A549 (cell line): ENCODE results near the gene NLRP1. TPM values are rescaled to one million over a fixed set of nuclear protein-coding genes. Genes with fewer than 3 reads are reported as not detected.

Source experiments
- ATAC-seq, 2 experiments: fragments of 200-7000 bp in 1 of 2; fragments of >200 bp in 1 of 2; cut with Nextera tagmentation in 1 of 2; cut with Tn5 transposase in 1 of 2; 3 replicates each; pipeline versions ENCODE4 v1.8.0 to v1.9.1; 2018 to 2020; ENCODE audit warnings: mild to moderate bottlenecking in 1 of 2, moderate library complexity in 1 of 2
- CTCF ChIA-PET: fragments of 300-600 bp; sonication (Branson Sonifier 250); formaldehyde crosslinking; extraction: SDS; loops from one replicate; lab custom pipeline; 2021; ENCODE audit warnings: antibody characterized with exemption, inconsistent platforms; lab: Yijun Ruan, JAX
- POLR2A ChIA-PET: fragments of 350-600 bp; formaldehyde crosslinking; extraction: SDS; loops from one replicate; lab custom pipeline; 2021; ENCODE audit warnings: antibody characterized with exemption, inconsistent platforms; lab: Yijun Ruan, JAX
- DNase-seq, 2 experiments: peaks; one replicate each; pipeline versions ENCODE4 v3.0.0 to v3.0.0-alpha.2; 2011 to 2016; ENCODE audit warnings: low read depth in 1 of 2, low spot score in 1 of 2
- FAIRE-seq: peaks from 2 replicates; lab custom pipeline; 2011; peaks lifted over from hg19 to GRCh38; lab: Jason Lieb, UNC
- H3K27ac ChIP-seq, 2 experiments: fragments of >200 bp; sonication (Bioruptor Twin); formaldehyde crosslinking; 3 replicates each; pipeline ENCODE4 v1.5.1; 2016 to 2017
- H3K4me1 ChIP-seq: fragments of >200 bp; sonication (Bioruptor Twin); formaldehyde crosslinking; 3 replicates; pipeline ENCODE4 v1.6.1; 2016
- H3K4me2 ChIP-seq: fragments of >200 bp; sonication (Bioruptor Twin); formaldehyde crosslinking; 3 replicates; pipeline ENCODE4 v1.6.1; 2016
- H3K4me3 ChIP-seq: fragments of >200 bp; sonication (Bioruptor Twin); formaldehyde crosslinking; 3 replicates; pipeline ENCODE4 v1.5.1; 2016
- H3K9me3 ChIP-seq: fragments of >200 bp; sonication (Bioruptor Twin); formaldehyde crosslinking; 3 replicates; pipeline ENCODE4 v1.6.1; 2016
- ATOH8 ChIP-seq: fragments of 250-450 bp; sonication (Bioruptor Pico); IDR thresholded peaks from 2 replicates; pipeline ENCODE4 v1.5.0; 2020; ENCODE audit warnings: low read depth, mild to moderate bottlenecking, moderate library complexity
- BHLHE40 ChIP-seq: IDR thresholded peaks from 2 replicates; pipeline ENCODE4 v1.6.1; 2012; ENCODE audit warnings: low read depth, low read length, inconsistent platforms
- CBX8 ChIP-seq: fragments of 200-600 bp; sonication (generic); IDR thresholded peaks from 2 replicates; pipeline ENCODE4 v1.6.1; 2016
- E2F6 ChIP-seq: IDR thresholded peaks from 2 replicates; pipeline ENCODE4 v1.6.1; 2012; ENCODE audit warnings: low read depth, borderline replicate concordance
- EHMT2 ChIP-seq: fragments of 200-600 bp; sonication (generic); IDR thresholded peaks from 2 replicates; pipeline ENCODE4 v1.6.1; 2016; ENCODE audit warnings: antibody characterized with exemption, low read depth, mild to moderate bottlenecking, moderate library complexity
- EP300 ChIP-seq, 2 experiments: fragments of >200 bp; sonication (Bioruptor Twin); formaldehyde crosslinking; IDR thresholded peaks; 2 replicates in 1 of 2; 3 replicates in 1 of 2; pipeline ENCODE4 v1.6.1; 2016 to 2017
- ESRRA ChIP-seq: fragments of 150-350 bp; IDR thresholded peaks from 2 replicates; pipeline ENCODE4 v1.6.1; 2014; ENCODE audit warnings: mild to moderate bottlenecking, low read length, borderline replicate concordance
- FOSB ChIP-seq: fragments of 250-450 bp; sonication (Bioruptor Pico); IDR thresholded peaks from 2 replicates; pipeline ENCODE4 v1.5.0; 2020; ENCODE audit warnings: mild to moderate bottlenecking, moderate library complexity
- GATA3 ChIP-seq: IDR thresholded peaks from 2 replicates; pipeline ENCODE4 v1.6.1; 2012; ENCODE audit warnings: borderline replicate concordance
- HMGXB4 ChIP-seq: fragments of 250-450 bp; sonication (Bioruptor Pico); IDR thresholded peaks from 2 replicates; pipeline ENCODE4 v1.5.0; 2021; ENCODE audit warnings: mild to moderate bottlenecking, moderate library complexity, borderline replicate concordance
- HOXB13 ChIP-seq: fragments of 250-450 bp; sonication (Bioruptor Pico); IDR thresholded peaks from 2 replicates; pipeline ENCODE4 v1.5.0; 2020; ENCODE audit warnings: low read depth, mild to moderate bottlenecking, moderate library complexity
- JUNB ChIP-seq: fragments of >200 bp; sonication (Bioruptor Twin); formaldehyde crosslinking; IDR thresholded peaks from 2 replicates; pipeline ENCODE4 v1.6.1; 2016
- KDM1A ChIP-seq: fragments of 200-600 bp; sonication (generic); IDR thresholded peaks from 2 replicates; pipeline ENCODE4 v1.6.1; 2016; ENCODE audit warnings: low read depth, mild to moderate bottlenecking
- MAFK ChIP-seq: fragments of 450-650 bp; IDR thresholded peaks from 2 replicates; pipeline ENCODE4 v1.6.1; 2014; ENCODE audit not compliant: partially characterized antibody
- MYC ChIP-seq: IDR thresholded peaks from 2 replicates; pipeline ENCODE4 v1.6.1; 2012; ENCODE audit warnings: mild to moderate bottlenecking, inconsistent platforms, low read length, improper control_type of control experiment, borderline replicate concordance
- NFE2L2 ChIP-seq: fragments of 150-350 bp; conservative IDR thresholded peaks from 2 replicates; pipeline ENCODE4 v1.6.1; 2014; ENCODE audit warnings: low read length
- PBX3 ChIP-seq: IDR thresholded peaks from 2 replicates; pipeline ENCODE4 v1.6.1; 2012
- RFX5 ChIP-seq: fragments of 450-650 bp; IDR thresholded peaks from 2 replicates; pipeline ENCODE4 v1.7.1; 2014; ENCODE audit warnings: antibody characterized with exemption, mild to moderate bottlenecking, moderate library complexity
- RNF2 ChIP-seq: fragments of 200-600 bp; sonication (generic); IDR thresholded peaks from 2 replicates; pipeline ENCODE4 v1.6.1; 2016; ENCODE audit warnings: low read depth, mild to moderate bottlenecking, antibody characterized with exemption, moderate library complexity, borderline replicate concordance
- USF2 ChIP-seq: fragments of 450-650 bp; IDR thresholded peaks from 2 replicates; pipeline ENCODE4 v1.6.1; 2014; ENCODE audit warnings: antibody characterized with exemption
- ZNF302 ChIP-seq: fragments of 250-450 bp; sonication (Bioruptor Pico); IDR thresholded peaks from 2 replicates; pipeline ENCODE4 v1.9.0; 2021; ENCODE audit warnings: inconsistent platforms, mild to moderate bottlenecking, moderate library complexity
- WGBS: methylation state at CpG from one replicate; pipeline ENCODE4 v1.1.6; 2017; ENCODE audit errors: missing lambda C conversion rate; 5-methylcytosine and 5-hydroxymethylcytosine counted together
- polyA plus RNA-seq, 4 experiments: library from polyadenylated mRNA; depleted of rRNA in 3 of 4; stranded (reverse); fragments of >200 nt; fragmentation: RNase III in 1 of 4; extraction: RNeasy Plus Mini Kit Qiagen cat#74134 plus additional on column Dnase treatment in 1 of 4; gene quantifications; 2 replicates in 3 of 4; 3 replicates in 1 of 4; pipeline ENCODE4 v1.2.3, GENCODE V29; 2011 to 2017

The NLRP1 gene
- polyA plus RNA-seq, 2 of the 4 experiments (the other 2 are of a cell fraction): 1.1 to 4.4 TPM

- Histone ChIP-seq H3K4me3 (no peak overlapping the region), H3K4me2 (no peak overlapping the region), H3K4me1 (no peaks in the 10 kb centered on the region), H3K9me3 (peaks cover 2% of the 10 kb centered on the region; the same call in 1 of the 3 replicates), H3K27ac (no peak overlapping the region)
- CTCF ChIA-PET: interaction anchor here (0.9 to 2.8 kb wide), 2 partner anchors 19 to 22 kb away, joined by 3 to 9 read pairs; no protein-coding TSS in a partner anchor
- TF ChIP-seq MAFK (peak; percentile 54), USF2 (no peak)
- POLR2A ChIA-PET: no interaction called here
- DNase-seq (no peak), ATAC-seq (no peak), FAIRE-seq (no peak)
- WGBS: 16% methylated on average over 2 of the region's 2 CpGs
Observed at GRCh38 chr17:5565808-5566207, 18.5 kb downstream of the NLRP1 start.

- ChIA-PET POLR2A (no interaction called here), CTCF (interaction anchor here (0.9 kb wide), 1 partner anchor 124 kb away, joined by 3 read pairs; no protein-coding TSS in a partner anchor)
- DNase-seq (no peak), FAIRE-seq (peak; percentile 39), ATAC-seq (no peak)
- Histone ChIP-seq H3K27ac (no peak overlapping the region), H3K9me3 (no peaks in the 10 kb centered on the region), H3K4me3 (no peak overlapping the region), H3K4me2 (no peak overlapping the region), H3K4me1 (no peaks in the 10 kb centered on the region)
- TF ChIP-seq GATA3 (no peak), KDM1A (no peak), NFE2L2 (no peak), RFX5 (no peak), BHLHE40 (no peak), ZNF302 (CRISPR knock-in tag) (no peak), RNF2 (no peak), ESRRA (no peak)
- TF ChIP-seq, all 56 proteins: peak for 0
- 11% methylated on average over 2 of the region's 2 CpGs for WGBS
Observed at GRCh38 chr17:5563456-5563855, 20.9 kb downstream of the NLRP1 start.

- POLR2A ChIA-PET: no interaction called here
- no peak for ATAC-seq
- no peak for TF ChIP-seq FOSB (CRISPR knock-in tag)
- Histone ChIP-seq H3K4me1 (no peaks in the 10 kb centered on the region), H3K4me2 (no peak overlapping the region), H3K9me3 (no peaks in the 10 kb centered on the region), H3K4me3 (no peak overlapping the region), H3K27ac (no peak overlapping the region)
- 17% methylated on average over 5 of the region's 6 CpGs for WGBS
- no peak for FAIRE-seq
- CTCF ChIA-PET: interaction anchor here (0.6 to 0.9 kb wide), 2 partner anchors 71 to 124 kb away, joined by 3 read pairs; no protein-coding TSS in a partner anchor
- no peak for DNase-seq
Observed at GRCh38 chr17:5562661-5563360, 21.5 kb downstream of the NLRP1 start.

GRCh38 chr17:5561736-5562571 lies 22.4 kb downstream of the NLRP1 start:
- ATAC-seq (peak; percentile 13 to 55; a peak in 4 of 6 replicates), FAIRE-seq (no peak)
- TF ChIP-seq EP300 (IDR thresholded peaks at IDR 0.05): no peak
- no peak for TF ChIP-seq JUNB
- no peak for TF ChIP-seq E2F6
- TF ChIP-seq HOXB13 (CRISPR knock-in tag): no peak
- TF ChIP-seq HMGXB4 (CRISPR knock-in tag): no peak
- TF ChIP-seq ATOH8 (CRISPR knock-in tag): no peak
- TF ChIP-seq ZNF302 (CRISPR knock-in tag): no peak
- no peak for TF ChIP-seq EHMT2
- no peak for TF ChIP-seq CBX8
- TF ChIP-seq USF2: no peak
- TF ChIP-seq PBX3: no peak
- no peak for TF ChIP-seq RFX5
- no peak for TF ChIP-seq MYC

More at GRCh38 chr17:5561736-5562571, 22.4 kb downstream of the NLRP1 start:
- Histone ChIP-seq H3K4me3 (no peak overlapping the region), H3K4me1 (no peaks in the 10 kb centered on the region), H3K4me2 (no peak overlapping the region), H3K9me3 (no peaks in the 10 kb centered on the region), H3K27ac (no peak overlapping the region)
- ChIA-PET CTCF (interaction anchor here (0.6 to 0.9 kb wide), 2 partner anchors 70 to 860 kb away, joined by 3 to 4 read pairs; no protein-coding TSS in a partner anchor), POLR2A (no interaction called here)
- no peak for DNase-seq
- 54% methylated on average over 14 of the region's 14 CpGs for WGBS
